Renal pelvis (tissue), 4 donors: ENCODE measurements around the gene DCD. TPM values are rescaled to one million over a fixed set of nuclear protein-coding genes. Genes with fewer than 3 reads are reported as not detected.
"Not testable (repeated sequence)": the region's sequence is repeated elsewhere in the genome, so short reads cannot be mapped to it uniquely, and the experiment has no call there.

Experiments used
- DNase-seq: peaks from one replicate; pipeline ENCODE4 v3.0.0-alpha.2; 2013
- polyA plus RNA-seq, 3 donors: library from polyadenylated mRNA; unstranded; fragments of 120-200 nt; gene quantifications; one replicate each; pipeline ENCODE4 v1.2.1, GENCODE V29; 2013; ENCODE audit not compliant: insufficient read length in 3 of 3

DCD gene
- polyA plus RNA-seq, 3 donors: not detected

DNA sequence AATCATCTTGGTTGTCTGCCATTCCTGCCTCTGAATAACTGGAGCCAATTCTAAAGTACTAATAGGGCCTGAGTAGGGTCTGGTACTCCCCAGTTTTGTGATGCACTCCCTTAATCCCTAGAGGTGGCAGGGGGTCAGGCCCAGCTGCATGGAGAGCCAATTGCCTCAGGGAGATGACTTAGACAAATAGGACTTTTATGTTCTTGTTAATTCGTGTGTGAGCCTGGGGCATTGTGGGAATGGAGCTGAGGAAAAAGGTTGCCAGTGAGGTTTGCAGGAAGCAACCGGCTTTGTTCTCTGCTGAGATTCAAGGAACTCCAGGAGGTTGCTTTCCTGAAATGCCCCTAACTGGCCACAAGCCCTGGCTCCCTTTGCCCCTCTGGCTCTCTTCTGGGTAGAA is 6.8 kb upstream of the DCD start:
- DNase-seq: no peak

GRCh38 chr12:54653025-54653424 is 4.9 kb upstream of the DCD start:
- no peak for DNase-seq

- DNase-seq: peak; percentile 11
Observed at GRCh38 chr12:54650889-54651288, 2.7 kb upstream of the DCD start.

- no peak for DNase-seq
Observed at GRCh38 chr12:54650409-54650808, 2.2 kb upstream of the DCD start.

DNA sequence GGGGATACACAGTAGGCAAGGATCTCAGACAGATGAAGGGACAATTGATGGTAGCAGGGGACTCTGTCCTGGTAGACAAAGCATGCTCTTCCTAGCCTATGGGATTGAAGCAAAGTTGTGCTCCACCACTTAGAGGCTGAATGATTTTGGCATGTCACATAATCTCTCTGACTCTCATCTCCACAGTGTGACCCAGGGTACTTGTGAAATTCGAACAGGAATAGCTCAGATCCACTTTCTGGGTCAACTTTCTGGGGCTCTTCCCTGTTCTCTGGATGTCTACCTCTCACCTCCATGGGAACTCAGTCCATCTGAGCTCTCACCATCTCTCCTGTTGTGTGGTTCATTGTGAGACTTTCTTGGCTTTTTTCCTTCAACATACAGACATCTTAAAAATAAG is 1.7 kb upstream of the DCD start:
- DNase-seq: no peak

GRCh38 chr12:54641554-54641953 is 6.6 kb downstream of the DCD start:
- DNase-seq: no peak

DNA sequence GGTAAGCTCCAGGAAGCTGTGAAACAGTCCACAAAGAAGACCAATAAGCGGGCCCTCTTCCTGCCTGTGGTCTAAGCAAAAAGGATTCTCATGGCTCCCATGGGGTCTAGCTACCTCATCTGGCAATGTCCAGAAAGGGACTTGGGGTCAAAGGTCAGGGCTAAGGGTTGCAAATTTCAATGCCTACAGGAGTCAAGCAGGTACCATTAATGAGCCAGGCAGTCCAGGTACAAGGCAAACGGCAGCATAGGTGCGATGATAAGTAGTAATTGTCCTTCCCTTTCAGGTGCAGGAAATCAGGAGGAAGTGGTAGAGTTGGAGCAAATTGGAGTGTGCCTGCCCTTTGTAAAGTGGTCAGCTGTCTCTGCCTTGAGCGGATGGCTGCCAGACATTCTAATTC is 7.1 kb downstream of the DCD start:
- DNase-seq: no peak

- not testable (repeated sequence) for DNase-seq
Observed at GRCh38 chr12:54639112-54639511, 9.1 kb downstream of the DCD start.

- no peak for DNase-seq
Observed at GRCh38 chr12:54634795-54635194, 13.4 kb downstream of the DCD start, which contains the start of gene LACRT. Gene LACRT, minus strand, starts transcription at chr12:54634895. Its CDS starts 54 bp downstream, at chr12:54634841.

DNA sequence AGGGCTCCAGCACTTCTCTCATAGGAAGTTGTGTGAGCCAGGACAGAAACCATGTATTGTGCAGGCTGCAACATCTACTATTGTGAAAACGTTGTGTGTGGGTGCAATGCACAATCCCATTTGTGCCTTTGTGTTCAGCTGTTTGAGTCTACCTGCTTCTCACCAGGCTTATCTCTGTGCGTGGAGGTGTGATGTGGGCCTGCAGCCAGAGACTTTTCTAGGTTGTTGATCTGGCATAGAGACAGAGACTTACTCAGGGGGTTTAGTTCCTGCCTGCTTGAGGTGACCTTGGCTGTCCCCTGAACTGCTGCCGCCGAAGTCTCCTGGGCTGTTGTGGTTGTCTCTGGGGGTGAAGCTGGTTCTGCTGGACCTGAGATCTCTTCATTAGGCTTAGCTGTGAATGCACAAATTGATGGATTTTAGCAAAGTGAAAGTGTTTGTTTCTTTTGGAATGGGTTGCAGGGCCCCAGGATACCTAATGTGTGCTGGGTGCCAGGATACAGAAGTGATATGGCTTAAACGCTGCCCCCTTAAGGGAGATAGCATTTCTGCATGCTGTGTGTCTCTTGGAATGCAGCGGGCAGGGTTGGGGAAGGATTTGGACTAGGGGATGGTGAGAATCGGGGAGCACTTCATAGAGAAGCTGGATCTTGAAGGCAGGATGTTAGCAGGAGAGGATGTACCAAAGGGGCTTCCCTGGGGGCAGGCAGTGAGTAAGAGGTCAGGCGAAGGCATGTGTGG is 16.0 kb downstream of the DCD start:
- no peak for DNase-seq

DNA sequence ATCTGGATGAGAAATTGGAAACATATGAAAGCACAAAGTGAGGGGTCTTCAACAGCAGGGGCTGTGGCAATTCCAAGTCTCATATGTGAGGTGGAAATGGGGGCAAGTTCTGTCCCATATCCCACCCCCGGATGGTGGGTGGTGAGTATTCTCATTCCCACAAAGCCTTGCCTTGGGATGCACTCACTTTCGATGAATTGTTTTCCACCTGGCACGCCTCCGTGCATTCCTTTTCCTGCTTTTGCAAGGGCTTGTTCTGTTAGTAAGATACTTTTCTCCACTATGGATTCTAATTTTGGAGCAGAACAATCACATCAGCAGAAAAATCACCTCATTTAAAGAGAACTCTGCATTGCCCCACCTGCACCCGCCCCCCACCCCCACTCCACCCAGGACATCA is 16.6 kb downstream of the DCD start:
- no peak for DNase-seq

DNA sequence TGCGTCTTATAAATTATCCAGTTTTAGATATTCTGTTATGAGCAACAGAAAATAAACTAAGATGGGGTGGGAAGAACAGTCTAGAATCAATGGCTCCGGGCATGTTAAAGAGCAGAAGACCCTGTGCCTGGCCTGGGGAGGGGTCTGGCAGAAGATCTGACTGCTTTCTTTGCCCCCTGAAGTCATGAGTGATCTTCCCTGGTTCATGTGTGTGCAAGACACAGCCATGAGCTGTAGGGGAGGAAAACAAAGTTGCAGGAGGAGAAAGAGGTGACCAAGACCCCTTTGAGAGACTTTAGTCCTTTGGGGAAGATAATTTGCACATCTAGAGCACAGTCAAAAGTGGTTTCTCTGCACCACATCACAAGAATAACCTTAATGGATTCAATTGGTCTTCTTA is 18.2 kb downstream of the DCD start:
- no peak for DNase-seq

DNA sequence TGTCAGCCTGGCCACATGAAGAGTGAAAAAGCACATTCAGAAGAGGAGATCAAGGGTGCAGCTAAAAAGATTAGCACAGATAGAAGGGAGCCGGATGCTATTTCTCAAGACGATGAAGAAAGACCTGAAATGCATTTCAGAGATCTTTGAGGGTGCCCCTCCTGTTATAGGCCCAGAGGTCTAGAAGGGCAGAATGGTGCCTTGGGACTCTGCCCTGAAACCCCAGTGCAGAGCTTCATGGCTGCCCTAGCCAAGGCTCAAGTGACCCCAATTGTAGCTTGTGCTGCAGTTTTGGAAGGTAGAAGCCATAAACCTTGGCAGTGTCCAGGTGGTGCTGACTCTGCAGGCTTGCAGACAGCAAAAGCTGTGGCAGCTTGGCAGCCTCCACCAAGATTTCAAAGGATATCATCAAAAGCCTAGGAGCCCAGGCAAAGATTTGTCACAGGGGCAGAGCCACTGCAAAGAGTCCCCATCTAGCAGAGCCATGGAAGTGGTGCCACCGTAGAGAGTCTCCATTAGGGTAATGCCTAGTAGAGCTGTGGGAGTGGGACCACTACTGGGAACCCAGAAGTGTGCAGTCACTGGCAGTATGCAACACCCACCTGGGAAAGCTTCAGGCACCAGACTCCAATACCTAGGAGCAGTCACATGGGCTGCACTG is 19.8 kb downstream of the DCD start:
- DNase-seq: no peak

DNA sequence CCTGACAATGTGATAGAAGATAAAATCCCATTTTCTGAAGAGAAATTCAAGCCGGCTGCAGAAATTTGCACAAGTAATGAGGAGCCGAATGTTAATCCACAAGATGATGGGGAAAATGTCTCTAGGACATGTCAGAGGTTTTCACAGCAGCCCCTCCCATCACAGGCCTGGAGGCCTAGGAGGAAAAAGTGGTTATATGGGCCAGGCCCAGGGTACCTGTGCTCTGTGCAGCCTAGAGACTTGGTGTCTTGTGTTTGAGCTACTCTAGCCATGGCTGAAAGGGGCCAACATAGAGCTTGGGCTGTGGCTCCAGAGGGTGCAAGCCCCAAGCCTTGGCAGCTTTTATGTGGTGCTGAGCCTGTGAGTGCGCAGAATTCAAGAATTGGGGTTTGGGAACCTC is 20.9 kb downstream of the DCD start:
- no peak for DNase-seq

GRCh38 chr12:54625598-54625997 is 22.6 kb downstream of the DCD start:
- DNase-seq: no peak

- peak; percentile 28 for DNase-seq
Observed at GRCh38 chr12:54624315-54625279, 23.6 kb downstream of the DCD start.

DNA sequence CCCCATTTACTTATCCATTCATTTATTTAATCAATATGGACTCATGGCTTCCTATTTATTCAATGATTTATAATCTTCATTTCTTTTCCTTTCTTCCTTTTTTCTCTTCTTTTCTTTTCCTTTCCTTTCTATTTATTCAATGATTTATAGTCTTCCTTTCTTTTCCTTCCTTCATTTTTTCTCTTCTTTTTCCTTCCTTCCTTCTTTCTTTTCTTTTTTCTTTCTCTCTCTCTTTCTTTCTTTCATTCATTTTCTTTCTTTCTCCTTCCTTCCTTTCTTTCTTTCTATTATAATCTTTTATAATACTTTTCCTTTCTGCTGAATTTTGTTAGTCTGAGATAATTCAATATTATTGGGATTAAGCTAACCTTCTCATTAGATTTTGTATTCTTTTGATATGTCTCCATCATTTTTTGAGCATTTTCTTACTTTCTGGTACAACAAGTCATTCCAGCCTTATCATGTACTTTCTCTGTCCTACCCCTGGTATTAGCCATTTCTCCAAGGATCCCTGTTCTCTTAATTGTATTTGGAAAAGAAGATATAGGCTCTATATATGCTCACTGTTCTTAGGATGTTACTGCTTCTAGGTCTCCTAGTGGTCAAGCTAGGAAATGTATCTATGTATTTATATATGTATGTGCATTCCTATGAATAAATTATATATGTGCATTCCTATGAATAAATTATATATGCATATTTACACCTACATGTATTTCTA is 25.5 kb downstream of the DCD start:
- DNase-seq: no peak

DNA sequence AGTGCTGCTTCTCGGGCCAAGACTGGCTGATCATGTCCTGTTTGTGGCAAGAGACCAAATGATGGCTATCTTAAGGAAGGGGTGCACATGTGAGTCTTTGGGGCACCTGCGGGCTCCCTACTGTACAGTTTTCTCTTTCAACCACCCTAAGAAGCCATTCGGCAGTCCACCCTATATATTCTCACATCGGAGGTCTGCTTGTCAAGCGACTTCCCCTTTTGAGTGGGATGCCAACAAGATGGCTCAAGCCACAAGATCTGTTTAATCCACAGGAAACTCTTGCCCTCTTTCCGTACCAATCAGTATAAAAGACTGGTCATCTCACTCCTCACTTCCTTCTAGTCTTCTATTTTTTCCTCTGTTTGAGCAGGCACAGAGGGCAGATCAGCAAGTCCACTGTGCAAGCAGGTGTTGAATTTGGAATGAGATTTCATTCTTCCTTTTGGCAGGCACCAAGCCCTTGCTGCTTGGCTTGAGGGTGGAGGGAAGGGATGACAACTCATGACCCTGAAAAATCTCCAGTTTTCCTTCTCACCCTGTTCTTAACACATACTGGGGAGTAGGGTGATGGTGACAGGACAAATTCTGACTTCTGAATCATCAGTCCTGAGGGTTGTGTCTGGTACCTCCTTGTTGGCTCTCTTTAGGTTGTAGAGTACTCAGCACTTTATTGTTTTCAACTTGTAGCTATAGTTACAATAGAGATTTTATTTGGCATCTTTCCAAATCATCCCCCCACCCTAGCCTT is 31.1 kb downstream of the DCD start:
- DNase-seq: no peak

DNA sequence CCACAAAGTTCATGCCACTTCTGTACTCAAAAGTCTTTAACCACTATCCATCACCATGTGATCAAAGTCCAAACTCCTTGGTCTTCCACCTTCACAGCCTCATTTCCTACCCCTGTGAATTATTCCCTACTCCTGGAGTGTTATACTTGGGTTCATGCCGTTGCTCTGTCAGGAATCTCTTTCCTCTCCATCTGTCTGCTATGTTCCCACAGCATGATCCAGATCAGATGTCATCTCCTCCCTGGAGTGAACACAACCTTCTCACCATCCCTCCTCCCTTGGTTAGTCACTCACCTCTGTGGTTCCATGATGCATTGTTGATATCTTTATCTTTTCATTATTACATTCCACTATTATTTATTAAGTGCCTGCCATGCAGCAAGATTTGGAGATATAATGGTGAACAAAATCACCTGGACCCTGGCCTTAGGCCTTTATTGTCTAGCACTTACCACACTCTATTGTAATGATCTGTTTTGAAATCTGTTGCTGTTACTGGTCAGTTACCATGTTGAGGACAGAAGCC is 35.9 kb downstream of the DCD start:
- DNase-seq: no peak

DNA sequence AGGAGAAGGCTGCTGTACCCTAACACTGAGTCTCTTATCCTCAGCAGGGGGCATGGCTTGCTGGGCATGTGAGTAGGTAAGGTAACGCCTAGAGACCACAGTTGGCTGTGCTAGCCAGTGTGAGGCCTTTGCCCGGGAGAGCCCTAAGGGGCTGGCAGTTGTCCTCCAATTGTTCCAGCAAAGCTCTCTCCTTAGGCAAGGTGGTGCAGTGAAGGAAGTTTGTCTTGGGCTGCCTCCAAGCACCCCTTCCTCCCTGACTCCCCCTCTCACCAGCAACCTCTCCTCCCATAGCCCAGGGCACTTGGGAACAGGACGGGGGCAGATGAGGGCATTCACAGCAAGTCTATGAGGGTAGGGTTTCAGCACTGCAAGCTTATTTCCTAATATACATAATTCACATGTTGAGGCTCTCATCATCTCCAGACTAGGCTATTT is 36.4 kb downstream of the DCD start:
- DNase-seq: no peak

DNA sequence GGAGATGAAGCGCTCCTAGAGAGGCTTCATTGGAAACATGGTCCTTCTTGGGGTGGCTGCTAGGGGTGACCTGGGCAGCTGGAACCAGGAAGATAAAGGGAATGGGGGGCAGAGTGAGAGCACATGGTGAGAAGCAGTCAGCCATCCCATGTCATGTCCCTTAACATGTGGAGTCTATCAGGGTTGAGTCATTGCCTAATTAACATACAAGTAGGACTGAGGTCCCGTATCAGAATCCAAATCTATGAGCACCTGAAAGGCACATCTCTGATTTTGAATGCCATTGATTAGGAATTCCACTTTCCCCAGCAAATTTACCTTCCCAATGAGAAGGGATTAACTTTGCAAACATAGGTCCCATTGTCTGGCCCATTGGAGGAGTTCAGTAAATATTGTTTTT is 39.4 kb downstream of the DCD start:
- DNase-seq: no peak
